HG03060 (cell line): Measurements from ENCODE around the gene MPZL1.

ENCODE experiments used
- ATAC-seq: cut with Tn5 transposase; IDR thresholded peaks from one replicate; pipeline ENCODE4 v1.9.1; 2021; ENCODE audit warnings: low read depth, moderate number of reproducible peaks; ENCODE audit not compliant: unreplicated experiment

Gene MPZL1

GRCh38 chr1:167774710-167775109, 52.9 kb downstream of the MPZL1 start:
- ATAC-seq, result no peak

DNA sequence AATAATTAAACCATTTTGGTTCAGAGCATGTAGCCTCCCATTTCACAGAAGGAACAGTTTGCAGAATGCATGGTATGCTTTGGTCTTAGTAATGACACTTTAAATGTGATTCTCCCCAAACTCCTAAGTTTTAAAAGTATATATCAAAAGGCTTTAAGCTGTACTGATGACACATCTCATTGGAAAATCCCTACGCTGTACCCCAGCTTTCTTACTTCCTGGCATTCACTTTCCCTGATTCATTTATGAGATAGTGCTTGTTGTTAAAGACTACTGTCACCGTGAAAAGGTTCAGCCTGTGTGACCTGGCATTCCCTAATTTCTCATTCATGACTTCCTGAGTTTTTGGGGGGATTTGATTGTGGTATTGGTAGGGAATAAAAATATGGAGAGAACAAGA, 53.4 kb downstream of the MPZL1 start:
- ATAC-seq, result no peak

- ATAC-seq, result no peak
Measured at GRCh38 chr1:167776151-167776550, 54.4 kb downstream of the MPZL1 start.

GRCh38 chr1:167776616-167777268, 55.0 kb downstream of the MPZL1 start:
- no peak for ATAC-seq

DNA sequence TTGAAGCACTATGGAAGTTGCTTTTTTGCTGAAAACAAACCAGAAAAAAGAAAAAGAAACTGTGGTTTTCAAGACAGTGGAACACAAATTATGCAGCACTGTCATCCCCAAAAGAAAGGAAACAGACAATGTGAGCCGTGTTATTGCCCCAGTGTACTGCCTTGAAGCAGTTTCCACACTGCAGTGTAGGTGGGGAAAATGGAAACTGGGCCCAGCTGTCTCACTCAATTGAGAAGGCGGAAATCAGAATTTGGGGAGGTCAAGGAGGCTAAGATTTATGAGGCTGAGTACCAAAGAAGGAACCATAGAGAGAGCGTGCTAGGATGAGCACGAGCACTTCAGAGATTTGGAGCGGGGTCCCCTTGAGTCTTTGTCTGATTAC, 55.5 kb downstream of the MPZL1 start:
- ATAC-seq, result no peak

GRCh38 chr1:167781558-167781957, 59.8 kb downstream of the MPZL1 start:
- no peak for ATAC-seq

GRCh38 chr1:167782946-167783345, 61.2 kb downstream of the MPZL1 start:
- no peak for ATAC-seq

DNA sequence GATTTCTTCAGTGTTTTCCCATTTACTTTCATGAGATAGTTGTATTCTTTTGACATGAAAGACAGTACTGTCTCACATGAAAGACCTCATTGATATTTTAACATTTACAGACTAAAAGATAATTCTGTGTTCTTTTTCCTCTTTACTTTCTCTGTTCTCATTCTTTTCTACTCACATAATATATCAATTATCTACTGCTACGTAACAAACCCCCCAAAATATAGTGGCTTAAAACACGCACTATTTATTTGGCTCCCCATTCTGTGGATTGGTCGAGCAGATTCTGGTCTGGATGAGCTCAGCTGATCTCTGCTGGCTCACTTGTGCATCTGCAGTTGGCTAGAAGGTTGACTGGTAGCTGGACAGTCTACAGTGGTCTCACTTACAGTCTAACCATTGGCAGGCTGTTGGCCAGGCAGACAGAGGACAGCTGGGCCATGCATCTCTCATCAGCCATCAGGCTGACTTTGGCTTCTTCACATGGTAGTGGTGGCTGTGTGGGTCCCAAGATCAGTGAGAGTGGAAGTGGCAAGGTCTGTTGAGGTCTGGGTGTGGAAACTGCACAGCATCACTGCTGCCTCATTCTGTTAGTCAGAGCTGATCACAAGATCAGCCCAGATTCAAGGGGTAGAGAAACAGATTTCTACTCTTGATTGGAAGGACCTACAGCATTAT, 63.2 kb downstream of the MPZL1 start:
- ATAC-seq, result no peak

- ATAC-seq, result no peak
Measured at GRCh38 chr1:167786502-167786901, 64.7 kb downstream of the MPZL1 start.

DNA sequence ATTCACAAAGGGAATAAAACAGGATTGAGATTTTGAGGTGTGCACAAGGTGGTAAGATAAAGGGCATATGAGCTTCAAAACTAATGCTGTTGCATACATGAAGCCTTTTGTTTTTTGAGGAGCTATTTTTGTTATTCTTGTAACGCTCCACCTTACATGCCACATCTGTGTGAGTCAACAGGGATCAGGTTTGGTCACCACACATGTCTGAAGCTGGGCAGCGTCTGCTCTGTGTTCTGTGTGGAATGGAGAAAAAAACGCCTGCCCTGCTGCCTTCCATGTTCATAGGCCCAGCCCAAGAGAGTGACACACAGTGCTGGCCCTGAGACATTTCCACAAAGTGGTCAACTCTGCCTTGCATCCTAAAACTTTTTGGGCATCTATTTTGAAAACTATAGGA, 67.7 kb downstream of the MPZL1 start:
- no peak for ATAC-seq

GRCh38 chr1:167790117-167790516, 68.3 kb downstream of the MPZL1 start:
- no peak for ATAC-seq

DNA sequence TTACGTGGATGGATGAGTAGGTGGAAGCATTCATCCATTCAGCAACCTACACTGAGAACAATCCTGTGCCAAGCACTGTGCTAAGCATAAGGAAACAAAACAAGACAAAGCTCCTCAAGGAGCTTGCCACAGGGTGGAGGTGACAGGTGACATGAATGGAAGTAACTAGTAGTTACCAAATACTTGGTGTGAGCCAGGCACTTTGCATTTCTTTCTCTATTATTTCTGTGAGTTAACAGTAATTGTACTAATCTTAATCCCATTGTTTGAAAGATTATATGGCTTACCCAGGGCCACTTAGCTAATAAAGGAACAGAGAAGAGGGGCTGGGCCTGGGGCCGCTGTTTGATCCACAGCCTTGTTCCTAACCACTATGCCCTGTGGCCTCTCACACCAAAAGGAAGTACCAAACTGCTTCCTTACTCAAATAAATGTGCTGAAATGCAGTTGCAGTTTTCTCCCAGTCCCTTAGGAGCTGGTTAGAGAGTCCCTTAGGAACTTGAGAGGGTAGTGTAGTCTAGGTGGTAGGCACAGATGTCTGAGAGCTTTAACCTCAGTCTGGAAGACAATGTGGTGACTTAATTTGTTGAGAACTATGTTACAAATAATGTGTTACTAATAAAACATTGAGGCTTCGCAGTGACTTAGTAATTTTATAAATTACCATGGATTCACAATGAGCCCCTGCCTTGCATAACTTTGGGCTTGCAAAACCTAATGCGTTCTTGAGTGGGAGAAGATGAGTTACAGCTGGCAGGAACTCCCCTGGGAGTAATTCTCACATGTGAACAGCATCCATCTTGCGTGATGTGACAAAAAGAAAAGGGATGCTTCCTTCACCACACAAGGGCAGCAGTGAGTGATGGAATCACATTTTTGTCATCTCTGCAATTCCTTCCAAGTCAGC, 69.8 kb downstream of the MPZL1 start:
- no peak for ATAC-seq

- ATAC-seq, result no peak
Measured at GRCh38 chr1:167792188-167792565, 70.4 kb downstream of the MPZL1 start.

- no peak for ATAC-seq
Measured at GRCh38 chr1:167794043-167794442, 72.3 kb downstream of the MPZL1 start.

GRCh38 chr1:167795810-167796740, 74.3 kb downstream of the MPZL1 start:
- no peak for ATAC-seq

DNA sequence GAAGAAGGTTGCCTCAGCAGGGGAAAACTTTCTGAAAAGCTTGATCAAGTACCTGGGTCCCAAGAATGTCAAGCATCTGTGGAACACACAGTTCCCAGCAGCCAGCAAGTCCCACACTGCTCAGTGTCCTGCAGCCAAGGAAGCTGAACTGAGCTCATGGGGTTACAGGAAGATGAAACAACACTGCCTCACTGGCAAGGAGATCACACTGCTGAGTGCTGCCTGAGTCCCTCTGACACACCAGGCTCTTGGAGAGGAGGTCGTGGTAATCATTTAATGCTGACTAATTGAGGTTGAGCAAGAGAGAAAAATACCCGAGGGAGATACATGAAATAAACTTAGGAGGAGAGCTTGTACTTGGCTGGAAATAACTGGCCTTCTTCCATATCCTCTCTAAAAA, 75.2 kb downstream of the MPZL1 start:
- ATAC-seq, result no peak

DNA sequence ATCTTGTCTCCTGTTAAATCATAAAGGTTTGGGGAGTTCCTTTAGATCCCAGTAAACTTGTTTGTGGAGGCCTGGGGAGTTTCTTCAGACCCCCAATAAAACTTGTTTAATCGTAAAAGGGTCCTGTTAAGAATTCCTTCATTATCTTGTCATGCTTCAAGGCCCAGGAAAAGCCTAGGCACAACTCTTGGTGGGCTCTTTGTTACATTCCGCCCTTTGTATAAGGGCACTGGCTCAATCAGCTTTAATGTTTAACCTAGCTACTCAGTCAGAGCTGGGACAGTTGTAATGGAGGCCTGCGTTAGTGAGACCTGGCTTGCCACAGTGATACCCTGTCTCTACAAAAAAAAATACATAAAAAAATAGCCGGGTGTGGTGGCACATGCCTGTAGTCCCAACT, 77.2 kb downstream of the MPZL1 start:
- ATAC-seq, result no peak

DNA sequence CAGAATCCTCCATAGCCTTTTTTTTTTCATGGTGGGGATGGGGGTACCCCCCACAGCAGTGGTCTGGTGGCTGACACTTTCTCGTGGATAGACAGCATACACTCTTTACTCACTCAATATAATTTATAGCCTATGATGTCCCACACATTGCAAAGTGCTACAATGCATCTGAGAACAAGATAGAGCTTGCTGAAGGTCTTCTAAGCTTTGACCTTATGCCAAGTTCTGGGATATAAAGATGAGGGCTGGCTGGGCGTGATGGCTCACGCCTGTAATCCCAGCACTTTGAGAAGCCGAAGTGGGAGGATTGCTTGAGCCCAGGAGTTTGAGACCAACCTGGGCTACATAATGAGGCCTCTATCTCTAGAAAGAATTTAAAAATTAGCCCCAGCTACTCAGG, 78.0 kb downstream of the MPZL1 start:
- ATAC-seq, result no peak

GRCh38 chr1:167800251-167800650, 78.5 kb downstream of the MPZL1 start:
- no peak for ATAC-seq

- ATAC-seq, result no peak
Measured at GRCh38 chr1:167802235-167802634, 80.5 kb downstream of the MPZL1 start.
